Transverse colon (tissue), 4 donors: ENCODE data around the gene PCCB.
A peak's percentile ranks its signal among the peaks of the same experiment; 100 is the strongest.

Source experiments
- POLR2A ChIP-seq: fragments of 450-650 bp; IDR thresholded peaks from one replicate; pipeline ENCODE4 v1.6.1; 2016; ENCODE audit warnings: antibody characterized with exemption, mild to moderate bottlenecking, moderate library complexity
- POLR2AphosphoS5 ChIP-seq, 3 donors: sonication (generic); formaldehyde crosslinking; IDR thresholded peaks; one replicate each; pipeline ENCODE4 v1.6.1; 2016; ENCODE audit warnings: antibody characterized with exemption in 3 of 3
- TF ChIP-seq, protein P1 (sequence below), 5 experiments: fragments of 200-600 bp in 3 of 5; fragments of 450-650 bp in 2 of 5; sonication (generic) in 3 of 5; IDR thresholded peaks; 1 replicate in 2 of 5; 2 replicates in 3 of 5; pipeline ENCODE4 v1.5.1; 2016 to 2017; ENCODE audit warnings: antibody characterized with exemption in 5 of 5, inconsistent platforms in 3 of 5, mild to moderate bottlenecking in 2 of 5, moderate library complexity in 1 of 5

DNA sequence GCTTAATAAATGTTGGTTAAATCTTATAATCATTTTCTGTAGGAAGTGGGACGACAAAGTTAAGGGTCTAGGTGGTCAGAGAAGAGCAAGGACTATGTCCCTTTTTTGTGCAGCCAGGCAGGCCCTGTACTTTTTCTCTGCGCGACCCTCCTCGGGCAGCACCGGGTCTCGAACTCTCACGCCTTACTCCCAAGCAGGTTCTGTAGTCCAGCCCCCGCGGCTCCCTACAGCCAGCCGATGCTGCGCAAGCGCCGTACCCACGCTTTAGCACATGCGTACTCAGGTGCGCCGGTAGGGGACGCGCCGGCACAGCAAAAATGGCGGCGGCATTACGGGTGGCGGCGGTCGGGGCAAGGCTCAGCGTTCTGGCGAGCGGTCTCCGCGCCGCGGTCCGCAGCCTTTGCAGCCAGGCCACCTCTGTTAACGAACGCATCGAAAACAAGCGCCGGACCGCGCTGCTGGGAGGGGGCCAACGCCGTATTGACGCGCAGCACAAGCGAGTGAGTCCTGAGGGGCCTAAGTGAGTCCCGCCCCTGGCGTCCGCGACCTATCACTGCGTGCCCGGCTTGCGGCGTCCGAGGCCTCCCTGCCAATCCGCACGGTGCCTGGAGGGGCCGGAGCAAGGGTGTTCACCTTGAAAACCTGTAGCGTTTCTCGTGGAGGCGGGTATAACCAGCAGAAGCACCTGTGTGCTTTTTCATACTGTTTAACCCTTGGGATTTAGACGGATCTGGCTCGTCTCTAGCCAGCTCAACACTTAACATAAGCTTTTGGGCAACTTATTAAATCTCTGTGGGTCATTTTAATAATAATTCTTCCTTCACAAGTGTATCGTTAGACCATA lies at the start of gene PCCB:
- TF ChIP-seq, protein P1, sequence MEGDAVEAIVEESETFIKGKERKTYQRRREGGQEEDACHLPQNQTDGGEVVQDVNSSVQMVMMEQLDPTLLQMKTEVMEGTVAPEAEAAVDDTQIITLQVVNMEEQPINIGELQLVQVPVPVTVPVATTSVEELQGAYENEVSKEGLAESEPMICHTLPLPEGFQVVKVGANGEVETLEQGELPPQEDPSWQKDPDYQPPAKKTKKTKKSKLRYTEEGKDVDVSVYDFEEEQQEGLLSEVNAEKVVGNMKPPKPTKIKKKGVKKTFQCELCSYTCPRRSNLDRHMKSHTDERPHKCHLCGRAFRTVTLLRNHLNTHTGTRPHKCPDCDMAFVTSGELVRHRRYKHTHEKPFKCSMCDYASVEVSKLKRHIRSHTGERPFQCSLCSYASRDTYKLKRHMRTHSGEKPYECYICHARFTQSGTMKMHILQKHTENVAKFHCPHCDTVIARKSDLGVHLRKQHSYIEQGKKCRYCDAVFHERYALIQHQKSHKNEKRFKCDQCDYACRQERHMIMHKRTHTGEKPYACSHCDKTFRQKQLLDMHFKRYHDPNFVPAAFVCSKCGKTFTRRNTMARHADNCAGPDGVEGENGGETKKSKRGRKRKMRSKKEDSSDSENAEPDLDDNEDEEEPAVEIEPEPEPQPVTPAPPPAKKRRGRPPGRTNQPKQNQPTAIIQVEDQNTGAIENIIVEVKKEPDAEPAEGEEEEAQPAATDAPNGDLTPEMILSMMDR (IDR thresholded peaks at IDR 0.05): peak; percentile 80 to 100 (median 90)
- TF ChIP-seq POLR2AphosphoS5 (IDR thresholded peaks at IDR 0.05) (peak; percentile 62 to 83 (median 74)), POLR2A (peak; percentile 73)
